Stimulated activated CD8-positive, alpha-beta memory T cell treated with anti-CD3 and anti-CD28 coated beads, Interleukin-12 subunit alpha, Interleukin-12 subunit beta, amount 100 ng/mL, for 24 hours (primary cell): ENCODE measurements around the gene GRID1.

Experiments
- DNase-seq: peaks from one replicate; pipeline ENCODE4 v3.0.0-alpha.2; 2020; ENCODE audit errors: extremely low read depth

The GRID1 gene

DNA sequence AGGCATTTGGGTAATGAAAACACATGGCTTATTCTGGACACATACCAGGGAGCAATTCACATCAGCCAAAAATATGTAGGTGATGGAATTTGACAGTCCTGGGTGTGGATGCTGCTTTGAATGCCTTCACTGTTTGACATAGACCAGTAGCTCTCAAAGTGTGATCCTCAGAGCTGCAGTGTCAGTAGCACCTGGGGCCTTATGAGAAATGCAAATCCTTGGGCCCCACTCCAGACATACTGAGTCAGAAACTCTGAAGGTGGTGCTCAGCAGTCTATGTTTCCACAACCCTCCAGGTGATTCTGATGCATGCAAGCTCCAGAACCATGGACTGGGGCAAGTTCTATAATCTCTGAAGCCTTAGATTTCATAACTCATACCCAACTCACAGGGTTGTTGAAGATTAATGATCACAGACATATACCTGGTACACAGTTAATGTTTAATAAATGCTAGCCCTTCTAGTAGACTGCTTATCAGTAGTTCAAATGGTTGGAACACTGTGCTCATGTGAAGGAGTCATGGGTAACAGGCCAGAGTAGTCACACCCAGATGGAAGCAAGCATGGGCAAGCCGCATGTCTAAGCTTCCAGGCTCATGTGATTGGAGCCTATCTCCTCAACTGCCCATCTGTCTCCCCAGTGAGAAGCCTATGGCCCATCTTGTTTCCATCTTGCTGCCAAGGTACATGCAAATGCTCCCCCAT is 715.7 kb downstream of the GRID1 start:
- DNase-seq, result no peak

DNA sequence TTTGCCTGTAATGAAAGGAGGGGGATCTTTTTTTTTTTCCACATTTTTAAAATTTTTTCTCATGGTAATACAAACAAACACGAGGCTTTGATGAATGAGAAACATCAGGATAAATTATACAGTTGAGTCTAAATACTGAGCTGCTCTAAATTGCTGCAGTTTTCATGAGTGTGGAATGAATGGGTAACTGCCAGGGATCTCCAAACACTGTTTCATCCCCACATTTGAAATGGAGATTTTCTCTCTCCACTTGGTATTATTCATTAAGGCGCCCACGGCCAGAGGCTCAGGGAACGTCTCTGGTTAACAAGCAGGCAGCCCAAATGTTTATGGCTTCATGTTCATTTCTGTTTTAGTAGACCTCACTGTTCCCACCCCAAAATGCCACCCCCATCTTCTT is 717.1 kb downstream of the GRID1 start:
- DNase-seq, result no peak

DNA sequence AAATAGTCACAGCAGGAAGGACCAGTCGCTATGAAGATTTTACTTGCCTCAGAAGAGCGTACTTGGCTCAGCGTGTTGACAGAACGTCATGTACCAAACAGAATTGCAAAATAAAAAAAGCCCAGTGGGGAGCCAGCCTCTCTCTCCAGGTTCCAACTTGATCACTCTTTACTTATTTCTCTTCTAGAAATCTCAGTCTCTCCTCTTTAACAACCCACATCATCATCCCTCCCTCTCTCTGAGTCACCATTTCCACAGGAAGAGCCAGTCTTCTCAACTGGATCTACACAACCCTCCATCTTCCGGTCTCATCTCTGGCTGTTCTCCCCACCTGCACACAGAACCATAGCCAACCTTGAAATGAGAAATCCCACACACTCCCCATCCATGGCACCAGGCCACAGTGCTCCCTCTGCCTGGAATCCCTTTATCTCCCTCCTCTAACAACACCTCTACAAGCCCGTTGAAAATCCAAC is 718.3 kb downstream of the GRID1 start:
- no peak for DNase-seq

DNA sequence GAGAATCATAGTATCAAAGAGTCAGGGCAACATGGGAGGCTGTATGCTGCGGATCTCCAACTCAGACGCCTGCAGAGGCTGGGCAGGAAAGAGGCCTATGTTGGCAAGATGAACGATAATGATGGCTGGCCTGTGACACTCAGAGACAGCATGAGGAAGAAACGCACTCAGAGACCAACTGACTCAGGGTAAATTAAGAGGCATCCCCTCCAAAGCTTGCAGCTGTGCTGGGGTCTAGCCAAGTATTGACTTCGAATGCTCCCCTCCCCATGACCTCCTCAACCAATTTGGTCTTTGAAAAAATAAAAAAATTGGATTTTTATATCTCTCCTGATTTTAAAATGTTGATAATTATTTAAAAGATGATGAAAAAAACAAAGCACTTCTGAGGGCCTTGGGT is 718.9 kb downstream of the GRID1 start:
- DNase-seq, result no peak

DNA sequence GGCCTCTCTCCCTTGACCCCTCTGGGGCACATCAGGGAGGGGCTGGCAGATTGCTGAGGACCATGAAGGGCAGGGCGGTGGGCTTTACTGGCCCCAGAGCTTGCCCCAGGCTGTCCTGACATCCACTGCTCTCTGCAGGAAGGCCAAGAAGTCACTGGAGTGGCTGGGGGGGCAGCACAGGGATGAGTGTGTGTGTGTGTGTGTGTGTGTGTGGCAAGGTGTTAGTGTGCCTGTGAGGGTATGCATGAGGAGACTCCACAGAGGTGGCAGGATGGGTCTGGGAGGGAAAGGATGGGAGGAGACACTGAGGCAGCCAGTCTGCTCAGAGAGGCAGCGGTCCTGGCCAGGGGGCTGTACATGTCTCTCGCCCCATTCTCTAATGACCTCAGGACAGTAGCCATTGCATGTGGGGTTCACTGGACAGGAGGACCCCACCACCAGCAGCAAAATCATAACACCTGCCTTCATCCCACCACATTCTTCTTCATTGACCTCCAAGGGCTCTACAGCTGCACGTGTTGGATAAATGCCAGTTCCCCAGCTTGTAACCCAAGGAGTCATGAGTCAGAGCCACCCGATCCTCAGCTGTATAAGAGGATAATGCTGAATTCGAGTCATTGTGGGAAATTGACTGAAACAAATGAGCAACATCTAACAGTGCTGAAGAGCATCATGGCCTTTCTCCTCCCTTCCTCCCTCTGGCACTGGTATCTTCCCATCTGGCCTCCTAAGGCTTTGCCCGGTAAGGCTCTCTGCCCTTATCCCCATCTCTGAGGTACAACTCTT is 720.5 kb downstream of the GRID1 start:
- no peak for DNase-seq

DNA sequence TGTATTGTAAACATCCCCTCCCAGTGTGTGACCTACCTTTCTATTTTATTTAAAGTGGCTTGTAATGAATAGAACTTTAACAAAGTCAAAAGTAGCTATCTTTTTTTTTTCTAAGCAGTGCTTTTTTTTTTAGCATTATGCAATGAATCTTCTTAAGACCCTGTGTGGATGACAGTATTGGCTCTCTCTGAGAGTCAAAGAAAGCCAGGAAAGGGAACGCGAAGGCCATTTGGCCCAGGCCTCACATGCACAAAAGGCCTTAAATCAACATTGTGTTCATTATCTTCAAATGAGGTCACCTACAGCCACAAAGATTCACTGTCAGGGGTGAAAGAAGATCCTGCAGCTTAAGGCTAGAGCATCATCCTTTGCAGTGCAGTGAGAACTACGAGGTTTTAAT is 721.5 kb downstream of the GRID1 start:
- DNase-seq, result no peak

DNA sequence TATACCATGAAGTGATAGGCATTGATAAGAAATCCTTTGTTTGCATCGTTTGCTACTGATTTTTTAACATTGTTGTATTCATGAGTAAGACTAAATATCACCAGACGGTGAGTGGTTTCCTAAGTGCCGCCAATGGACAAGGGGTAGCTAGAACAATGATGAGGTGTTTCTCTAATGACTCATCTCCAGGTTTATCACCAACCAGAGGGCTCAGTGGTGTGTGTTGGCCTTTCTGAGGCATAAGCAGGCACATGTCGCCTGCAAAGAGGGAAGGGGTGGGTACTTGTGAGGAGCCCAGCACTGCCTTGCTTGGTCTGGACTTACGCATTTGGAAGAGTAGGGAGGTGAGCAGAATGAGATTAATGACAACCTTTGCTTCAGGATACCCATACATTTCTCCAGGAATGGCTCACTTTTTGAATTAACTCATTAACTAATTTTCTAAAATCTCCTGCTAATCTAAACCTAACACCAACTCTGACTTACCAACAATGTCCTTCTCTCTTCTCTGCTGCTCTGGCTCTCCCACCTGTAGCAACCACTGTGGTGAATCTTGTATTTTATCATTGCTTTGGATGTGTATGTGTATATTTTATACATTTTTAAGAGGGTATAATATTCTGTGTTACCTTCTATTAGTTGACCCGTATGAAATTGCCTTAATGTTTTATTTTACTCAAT is 722.6 kb downstream of the GRID1 start:
- no peak for DNase-seq

DNA sequence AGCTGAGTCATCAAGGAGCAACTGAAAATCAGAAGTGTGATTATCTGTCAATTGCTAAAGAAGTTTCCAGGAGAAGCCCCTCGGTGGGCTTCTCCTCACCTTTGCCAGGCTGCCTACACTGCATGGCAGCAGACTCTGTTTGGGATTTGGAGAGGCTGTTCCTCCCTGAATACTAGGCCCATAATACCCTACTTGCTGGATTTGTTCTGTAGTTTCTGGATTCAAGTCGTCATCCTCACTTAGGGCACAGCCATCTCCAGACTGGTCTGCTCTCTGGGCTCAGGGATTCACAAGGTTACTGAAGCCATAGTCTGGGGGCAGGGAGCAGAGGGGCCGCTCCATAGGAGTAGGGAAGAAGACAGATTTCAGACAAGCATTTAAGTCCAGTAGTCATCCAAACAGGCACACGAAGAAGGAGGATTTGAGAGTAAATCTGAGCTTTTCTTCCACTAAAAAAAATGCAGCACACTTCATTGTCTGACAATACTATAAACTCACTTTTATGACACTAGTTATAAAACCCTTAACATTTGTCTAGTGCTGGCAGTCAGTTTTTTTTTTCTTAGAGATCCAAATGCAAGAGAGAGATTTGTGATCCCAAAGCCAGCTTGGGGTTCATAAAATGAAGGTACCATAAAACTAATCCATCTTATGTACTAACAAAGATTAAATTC is 723.3 kb downstream of the GRID1 start:
- DNase-seq, result no peak

DNA sequence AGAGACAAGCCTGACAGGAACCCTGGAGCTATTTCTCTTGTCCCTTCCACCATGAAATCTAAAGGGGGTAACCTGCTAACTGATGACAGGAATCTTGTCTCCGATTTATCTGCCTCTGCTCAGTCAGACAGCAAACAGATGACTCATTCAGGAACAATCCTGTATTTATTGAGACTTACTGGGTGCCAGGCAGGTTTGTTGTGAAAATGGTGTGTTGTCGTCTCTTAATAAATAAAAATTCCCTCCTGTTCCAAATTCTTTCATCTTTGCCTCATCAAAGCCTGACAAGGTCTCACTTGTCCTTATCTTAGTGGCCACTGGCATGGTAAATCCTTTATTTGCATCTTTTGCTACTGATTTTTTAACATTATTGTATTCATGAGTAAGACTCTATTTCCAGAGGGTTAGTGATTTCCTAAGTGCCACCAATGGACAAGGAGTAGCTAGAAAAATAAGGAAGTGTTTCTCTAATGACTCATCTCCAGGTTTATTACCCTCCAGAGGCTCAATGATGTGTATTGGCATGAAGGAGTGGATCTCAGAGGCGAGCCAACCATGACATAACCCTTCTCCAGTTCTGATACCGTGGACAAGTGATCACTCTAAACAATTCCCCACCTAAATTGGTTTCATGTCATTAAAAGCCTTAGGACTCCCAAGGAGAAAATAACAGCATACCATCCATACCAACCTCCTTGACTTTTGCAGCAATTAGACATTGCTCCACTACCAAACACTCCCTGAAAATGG is 724.0 kb downstream of the GRID1 start:
- no peak for DNase-seq

DNA sequence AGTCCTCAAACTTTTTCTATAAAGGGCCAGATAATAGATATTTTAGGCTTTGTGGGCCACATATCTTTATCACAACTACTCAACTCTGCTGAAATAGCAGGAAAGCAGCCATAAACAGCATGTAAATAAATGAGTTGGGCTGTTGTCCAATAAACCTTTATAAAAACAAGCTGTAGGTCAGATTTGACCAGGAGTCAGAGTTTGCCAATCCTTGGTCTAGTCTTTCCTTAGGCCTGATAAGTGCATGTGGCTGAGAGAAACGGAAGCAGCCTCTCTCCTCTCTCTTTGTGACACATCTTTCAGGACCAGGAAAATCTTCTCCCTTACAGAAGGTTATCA is 724.5 kb downstream of the GRID1 start:
- DNase-seq, result no peak

DNA sequence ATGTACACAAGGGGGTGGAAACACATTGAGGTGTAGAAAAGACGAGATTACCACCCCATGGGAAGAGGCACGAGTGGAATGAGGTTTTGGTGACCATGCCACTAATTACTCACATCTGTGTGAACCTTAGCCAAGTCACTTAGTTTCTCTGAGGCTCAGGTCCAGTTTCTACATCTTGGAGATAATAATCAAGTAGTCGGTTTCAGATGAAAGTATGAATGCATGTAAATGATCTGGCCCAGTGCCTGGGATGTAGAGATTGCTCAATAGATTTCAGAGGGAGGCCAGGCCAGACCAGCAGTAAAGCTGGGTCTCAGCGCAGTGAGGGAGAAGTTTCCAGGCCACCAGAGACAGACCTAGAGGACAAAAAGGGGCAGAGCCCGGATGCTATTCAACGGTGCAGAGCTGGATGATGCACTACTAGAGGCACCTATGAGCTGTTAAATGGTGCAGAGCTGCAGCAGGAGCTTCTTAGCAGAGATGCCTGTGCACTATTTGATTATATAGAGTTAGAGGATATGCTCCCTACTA is 725.1 kb downstream of the GRID1 start:
- DNase-seq, result no peak

DNA sequence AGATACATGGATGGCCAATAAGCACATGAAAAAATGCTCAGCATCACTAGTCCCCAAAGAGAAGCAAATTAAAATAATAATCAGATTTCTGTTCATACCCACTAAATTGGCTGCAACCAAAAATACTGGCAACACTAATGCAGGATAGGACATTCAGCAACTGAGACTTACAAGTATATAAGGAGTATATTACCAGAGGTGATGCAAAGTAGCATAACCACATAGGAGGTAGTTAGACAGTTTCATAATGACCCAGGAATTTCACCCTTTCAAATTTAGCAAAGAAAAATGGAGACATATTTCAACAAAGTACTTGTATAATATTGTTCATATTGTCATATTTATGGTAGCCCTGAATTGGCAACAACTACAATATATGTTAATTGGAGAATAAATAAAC is 727.8 kb downstream of the GRID1 start:
- DNase-seq, result no peak

DNA sequence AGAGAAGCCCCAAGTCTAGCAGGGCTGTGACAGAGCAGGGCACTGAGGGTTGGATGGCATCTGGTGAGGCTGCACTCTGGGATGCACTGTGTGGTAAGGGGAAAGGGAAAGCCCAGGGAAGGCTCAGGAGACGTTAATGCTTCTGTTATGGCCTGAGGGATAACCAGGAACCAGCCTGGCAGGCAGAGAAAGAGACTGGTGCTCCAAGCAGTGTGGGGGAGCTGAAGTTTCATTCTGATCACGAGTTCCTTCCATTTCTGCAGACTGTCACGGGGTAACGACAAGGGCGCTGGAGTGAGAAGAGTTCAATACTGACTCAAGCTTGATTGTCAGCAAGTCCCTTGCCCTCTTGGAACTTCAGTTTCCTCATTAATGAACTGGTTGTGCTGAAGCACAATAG is 730.9 kb downstream of the GRID1 start:
- DNase-seq, result no peak

DNA sequence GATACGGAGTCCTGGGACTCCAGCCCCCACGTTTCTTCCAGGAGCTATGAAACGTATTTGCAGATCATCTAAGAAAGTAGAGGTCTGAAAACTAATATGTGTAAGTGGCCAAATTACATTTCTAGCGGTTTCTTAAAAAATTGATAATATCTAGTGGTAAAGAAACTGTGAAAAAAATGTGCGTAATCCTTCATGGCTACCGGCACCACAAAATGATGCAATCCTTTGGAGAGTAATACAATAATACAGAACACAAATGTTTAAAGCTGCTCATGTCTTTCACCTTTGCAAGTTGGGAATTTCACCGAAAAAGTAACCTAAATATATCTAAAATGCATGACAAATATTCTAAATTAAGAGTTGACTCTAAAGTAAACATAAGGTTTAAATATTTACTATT is 742.1 kb downstream of the GRID1 start:
- DNase-seq, result no peak

DNA sequence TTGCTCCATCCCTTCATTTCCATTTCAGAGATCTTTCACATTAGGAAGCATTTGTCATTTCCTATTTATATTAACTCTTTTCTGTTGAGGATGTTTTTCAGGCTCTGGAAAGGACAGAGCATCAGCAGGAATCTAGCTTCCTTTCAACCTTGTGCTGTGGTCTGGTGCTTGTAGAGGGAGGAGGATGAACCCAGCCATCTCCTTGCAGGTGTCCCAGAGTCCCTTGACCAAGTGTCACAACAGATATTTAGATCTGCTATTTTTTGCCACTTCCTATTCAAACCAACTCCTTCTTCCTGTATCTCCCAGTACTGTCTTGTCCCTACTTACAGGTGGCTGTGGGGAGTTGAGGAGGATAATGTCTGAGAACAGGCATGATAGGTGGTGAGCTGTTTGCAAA is 742.8 kb downstream of the GRID1 start:
- no peak for DNase-seq

DNA sequence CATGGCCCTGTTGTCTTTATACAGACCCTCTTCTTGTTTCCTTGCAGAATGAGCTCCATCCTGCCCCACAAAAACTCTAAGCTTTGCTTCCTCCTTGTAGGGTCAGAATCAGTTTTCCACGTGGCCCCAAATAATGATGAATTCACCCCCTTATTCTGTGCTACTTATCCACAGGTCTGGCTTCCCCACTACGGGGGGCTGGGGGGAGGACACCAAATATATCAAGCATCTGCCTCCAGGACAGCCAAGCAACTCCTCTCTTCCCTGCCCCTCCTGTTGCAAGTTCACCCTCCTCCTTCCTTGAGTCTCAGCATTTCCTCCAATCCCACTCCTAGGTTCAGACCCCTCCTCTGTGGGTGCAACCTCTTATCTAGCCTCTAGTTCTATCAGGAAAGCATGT is 743.3 kb downstream of the GRID1 start:
- DNase-seq, result no peak

DNA sequence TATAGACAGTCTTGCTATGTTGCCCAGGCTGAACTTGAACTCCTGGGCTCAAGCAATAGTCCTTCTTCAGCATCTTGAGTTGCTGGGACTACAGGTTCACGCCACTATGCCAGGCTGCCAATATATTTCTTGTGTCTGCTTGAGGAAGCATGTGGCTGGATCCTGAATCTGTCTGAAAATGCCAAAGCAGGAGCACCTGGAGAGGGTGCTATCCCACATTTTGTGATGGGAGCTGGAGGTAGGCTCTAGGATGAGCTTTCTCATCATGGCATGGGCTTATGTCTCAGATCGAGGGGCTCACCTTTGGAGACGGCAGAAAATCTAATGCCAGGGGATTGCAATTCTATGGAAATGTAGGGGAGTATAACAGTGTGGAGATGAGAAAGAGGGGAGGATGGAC is 744.2 kb downstream of the GRID1 start:
- DNase-seq, result no peak

DNA sequence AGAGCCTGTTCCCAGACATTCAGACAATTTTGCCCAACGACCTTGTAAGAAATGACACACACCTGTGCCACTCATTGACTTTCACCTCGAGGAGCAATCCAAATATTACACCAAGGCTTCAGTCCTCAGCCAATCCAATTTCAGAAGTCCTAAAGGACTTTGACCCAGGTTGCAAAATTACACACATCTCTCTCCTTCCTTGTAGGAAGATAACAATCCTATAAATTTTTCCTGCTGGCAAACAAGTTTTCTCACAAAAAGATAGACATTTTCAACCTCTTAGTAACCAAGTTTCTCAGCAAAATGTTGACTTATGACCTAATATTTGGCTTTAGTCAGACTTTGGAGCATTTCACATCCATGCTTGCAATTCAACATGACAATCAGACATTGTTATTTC is 745.0 kb downstream of the GRID1 start:
- DNase-seq, result no peak

DNA sequence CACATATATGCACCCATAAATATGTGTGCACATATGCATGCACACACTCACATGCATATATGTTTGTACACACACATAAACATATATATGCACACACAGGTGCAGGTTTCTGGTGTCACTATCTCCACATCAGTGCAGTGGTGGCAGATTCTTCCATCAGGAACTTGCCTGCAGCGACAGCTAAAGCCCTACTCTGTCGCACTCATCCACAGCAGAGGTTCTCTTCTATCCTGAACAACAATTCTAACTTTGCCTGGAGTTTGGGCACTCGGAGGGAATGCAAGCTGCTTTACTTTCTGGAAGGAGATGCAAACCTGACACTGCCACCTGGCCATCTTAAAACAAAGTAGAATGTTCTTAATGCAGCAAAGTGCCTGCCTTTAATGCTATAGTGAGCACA is 745.8 kb downstream of the GRID1 start:
- DNase-seq, result no peak

DNA sequence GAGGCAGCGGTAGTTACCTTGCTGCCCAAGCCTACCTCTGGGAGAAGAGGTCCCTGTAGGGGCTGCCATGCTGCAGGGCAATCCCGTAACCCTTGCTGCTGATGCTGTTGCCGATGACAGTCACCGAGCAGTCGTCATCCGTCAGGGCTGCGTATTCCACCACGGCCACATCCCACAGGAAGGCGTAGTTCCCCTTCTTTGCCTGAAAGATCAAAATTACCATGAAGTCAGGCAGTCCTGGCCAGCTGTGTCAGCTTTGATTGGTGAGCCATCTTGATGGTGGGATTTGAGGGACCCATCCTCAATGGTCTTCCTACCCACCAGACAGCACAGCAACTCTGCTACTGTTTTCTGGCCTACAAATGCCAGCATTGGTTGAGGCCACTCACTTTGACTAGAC is 746.8 kb downstream of the GRID1 start:
- no peak for DNase-seq

DNA sequence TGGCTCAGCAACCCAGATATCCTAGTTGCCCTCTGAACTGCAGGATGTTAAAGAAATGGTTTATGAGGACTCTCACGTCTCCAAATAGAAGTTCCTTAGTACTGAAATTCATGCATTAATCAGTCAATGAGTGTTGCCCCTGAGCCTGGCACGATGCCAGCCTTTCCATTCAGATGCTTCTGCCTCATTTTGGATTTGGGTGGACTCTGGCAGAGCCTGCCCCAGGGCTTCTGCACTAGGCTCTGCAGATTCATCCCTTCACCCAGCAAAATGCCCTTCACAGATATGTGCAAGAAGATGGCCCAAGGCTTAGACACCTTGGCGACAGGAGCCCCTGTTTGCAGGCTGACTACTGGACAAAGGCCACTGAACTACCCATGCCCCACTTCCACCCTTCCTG is 747.8 kb downstream of the GRID1 start:
- DNase-seq, result no peak
